ENCODE results near the gene PPA1. TPM values are rescaled to one million over a fixed set of nuclear protein-coding genes. Genes with fewer than 3 reads are reported as not detected.

PPA1 gene
- total and polyA plus RNA-seq, 4 donors, result 66.7 to 222 (median 89.9) TPM

- ATAC-seq (ENCODE audit: low FRiP score), result peak; percentile 64
- no peak for DNase-seq
- Histone ChIP-seq H3K9me3 (ENCODE audit: control insufficient read depth, low read length) (no peaks in the 10 kb centered on the region), H3K4me3 (ENCODE audit: low read length in 2 of 2) (peak overlapping the region; percentile 90 to 98), H3K27ac (ENCODE audit: low read depth in 1 of 2, low read length in 2 of 2) (peak overlapping the region in 1 of 2 donors; percentile 94), H3K4me1 (ENCODE audit: control insufficient read depth in 1 of 2, insufficient read depth in 2 of 2, low read length in 2 of 2) (peaks cover 0 to 3% of the 10 kb centered on the region in 2 donors), H3K27me3 (ENCODE audit: control insufficient read depth in 1 of 2, insufficient read depth in 2 of 2, low read length in 1 of 2) (peaks cover 0 to 1% of the 10 kb centered on the region in 2 donors), H3K36me3 (ENCODE audit: control insufficient read depth in 1 of 2, insufficient read depth in 2 of 2, low read length in 1 of 2) (no peaks in the 10 kb centered on the region)
- 0 to 1% methylated on average over 29 to 40 of the region's 40 CpGs for WGBS, 2 donors
- intact Hi-C loops (cut with DNase I), result loop anchor here in 1 of 2 donors (2.0 kb wide), 1 partner anchor 23 kb away; the partner anchor contains the start of gene TYSND1
Observed at GRCh38 chr10:70169649-70170364, 63.4 kb downstream of the PPA1 start.

DNA sequence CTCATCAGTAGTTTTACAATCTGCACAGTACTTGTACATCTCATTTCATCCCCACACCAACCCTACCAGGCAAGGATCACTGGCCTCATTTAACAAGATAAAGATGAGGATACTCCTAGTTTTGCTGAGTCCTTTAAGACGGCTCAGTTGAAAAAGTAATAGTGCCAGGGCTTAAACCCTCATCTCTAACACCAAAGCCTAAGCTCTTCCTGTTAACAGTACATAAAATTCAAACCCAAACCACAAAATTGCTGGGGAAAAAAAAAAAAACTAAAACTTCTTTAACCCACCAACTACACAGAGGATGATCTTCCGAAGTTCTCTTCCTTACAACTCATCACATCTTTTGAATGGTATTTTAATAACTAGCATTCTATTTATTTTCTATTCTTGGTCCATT is 64.2 kb downstream of the PPA1 start:
- 14 to 19% methylated on average over 2 of the region's 2 CpGs for WGBS, 2 donors
- ATAC-seq (ENCODE audit: low FRiP score) (no peak), DNase-seq (no peak)
- Histone ChIP-seq H3K36me3 (ENCODE audit: control insufficient read depth in 1 of 2, insufficient read depth in 2 of 2, low read length in 1 of 2) (no peaks in the 10 kb centered on the region), H3K4me1 (ENCODE audit: control insufficient read depth in 1 of 2, insufficient read depth in 2 of 2, low read length in 2 of 2) (peaks cover 0 to 3% of the 10 kb centered on the region in 2 donors), H3K27me3 (ENCODE audit: control insufficient read depth in 1 of 2, insufficient read depth in 2 of 2, low read length in 1 of 2) (peaks cover 0 to 1% of the 10 kb centered on the region in 2 donors), H3K9me3 (ENCODE audit: control insufficient read depth, low read length) (no peaks in the 10 kb centered on the region), H3K27ac (ENCODE audit: low read depth in 1 of 2, low read length in 2 of 2) (no peak overlapping the region), H3K4me3 (ENCODE audit: low read length in 2 of 2) (peak overlapping the region in 1 of 2 donors; percentile 98)
- intact Hi-C loops (cut with DNase I), result no loop called here

DNA sequence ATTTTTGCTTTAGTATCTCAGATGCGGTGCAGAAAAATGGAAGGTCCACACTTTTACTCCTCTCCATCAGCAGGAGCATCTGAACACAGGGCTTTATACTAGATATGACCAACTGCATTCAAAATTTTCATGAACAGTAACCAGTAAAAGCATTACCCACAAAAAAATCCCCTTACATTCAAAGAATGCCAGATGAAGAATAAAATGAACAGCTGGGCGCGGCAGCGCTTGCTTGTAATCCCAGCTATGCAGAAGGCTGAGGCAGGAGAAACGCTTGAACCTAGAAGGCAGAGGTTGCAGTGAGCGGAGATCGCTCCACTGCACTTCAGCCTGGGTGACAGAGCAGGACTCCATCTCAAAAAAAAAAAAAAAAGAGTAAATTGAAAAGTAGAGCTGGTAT is 66.0 kb downstream of the PPA1 start:
- peaks cover 0 to 1% of the 10 kb centered on the region in 2 donors for H3K27me3 ChIP-seq (ENCODE audit: control insufficient read depth in 1 of 2, insufficient read depth in 2 of 2, low read length in 1 of 2)
- DNase-seq (no peak), ATAC-seq (ENCODE audit: low FRiP score) (no peak)
- peaks cover 3 to 4% of the 10 kb centered on the region in 2 donors for H3K4me1 ChIP-seq (ENCODE audit: control insufficient read depth in 1 of 2, insufficient read depth in 2 of 2, low read length in 2 of 2)
- no peak overlapping the region for H3K27ac ChIP-seq (ENCODE audit: low read depth in 1 of 2, low read length in 2 of 2)
- intact Hi-C loops (cut with DNase I), result no loop called here
- H3K4me3 ChIP-seq (ENCODE audit: low read length in 2 of 2), result no peak overlapping the region
- no peaks in the 10 kb centered on the region for H3K9me3 ChIP-seq (ENCODE audit: control insufficient read depth, low read length)
- WGBS, 2 donors, result 79% methylated on average over 7 of the region's 7 CpGs
- H3K36me3 ChIP-seq (ENCODE audit: control insufficient read depth in 1 of 2, insufficient read depth in 2 of 2, low read length in 1 of 2), result no peaks in the 10 kb centered on the region

- peaks cover 0 to 1% of the 10 kb centered on the region in 2 donors for H3K27me3 ChIP-seq (ENCODE audit: control insufficient read depth in 1 of 2, insufficient read depth in 2 of 2, low read length in 1 of 2)
- no peak overlapping the region for H3K4me3 ChIP-seq (ENCODE audit: low read length in 2 of 2)
- 60 to 62% methylated on average over 3 of the region's 3 CpGs for WGBS, 2 donors
- H3K9me3 ChIP-seq (ENCODE audit: control insufficient read depth, low read length), result no peaks in the 10 kb centered on the region
- no peaks in the 10 kb centered on the region for H3K36me3 ChIP-seq (ENCODE audit: control insufficient read depth in 1 of 2, insufficient read depth in 2 of 2, low read length in 1 of 2)
- peaks cover 3 to 6% of the 10 kb centered on the region in 2 donors for H3K4me1 ChIP-seq (ENCODE audit: control insufficient read depth in 1 of 2, insufficient read depth in 2 of 2, low read length in 2 of 2)
- intact Hi-C loops (cut with DNase I), result no loop called here
- DNase-seq (no peak), ATAC-seq (ENCODE audit: low FRiP score) (no peak)
- no peak overlapping the region for H3K27ac ChIP-seq (ENCODE audit: low read depth in 1 of 2, low read length in 2 of 2)
Observed at GRCh38 chr10:70166394-70166793, 66.8 kb downstream of the PPA1 start.

GRCh38 chr10:70164163-70164562 is 69.1 kb downstream of the PPA1 start:
- H3K9me3 ChIP-seq (ENCODE audit: control insufficient read depth, low read length), result no peaks in the 10 kb centered on the region
- H3K27me3 ChIP-seq (ENCODE audit: control insufficient read depth in 1 of 2, insufficient read depth in 2 of 2, low read length in 1 of 2), result no peaks in the 10 kb centered on the region
- no peaks in the 10 kb centered on the region for H3K36me3 ChIP-seq (ENCODE audit: control insufficient read depth in 1 of 2, insufficient read depth in 2 of 2, low read length in 1 of 2)
- H3K4me3 ChIP-seq (ENCODE audit: low read length in 2 of 2), result no peak overlapping the region
- 42 to 50% methylated on average over 3 of the region's 3 CpGs for WGBS, 2 donors
- H3K27ac ChIP-seq (ENCODE audit: low read depth in 1 of 2, low read length in 2 of 2), result no peak overlapping the region
- peaks cover 3 to 6% of the 10 kb centered on the region in 2 donors for H3K4me1 ChIP-seq (ENCODE audit: control insufficient read depth in 1 of 2, insufficient read depth in 2 of 2, low read length in 2 of 2)
- ATAC-seq (ENCODE audit: low FRiP score) (no peak), DNase-seq (no peak)
- intact Hi-C loops (cut with DNase I), result no loop called here

- Histone ChIP-seq H3K4me1 (ENCODE audit: control insufficient read depth in 1 of 2, insufficient read depth in 2 of 2, low read length in 2 of 2) (peaks cover 0 to 6% of the 10 kb centered on the region in 2 donors), H3K36me3 (ENCODE audit: control insufficient read depth in 1 of 2, insufficient read depth in 2 of 2, low read length in 1 of 2) (no peaks in the 10 kb centered on the region), H3K27me3 (ENCODE audit: control insufficient read depth in 1 of 2, insufficient read depth in 2 of 2, low read length in 1 of 2) (no peaks in the 10 kb centered on the region), H3K4me3 (ENCODE audit: low read length in 2 of 2) (no peak overlapping the region), H3K27ac (ENCODE audit: low read depth in 1 of 2, low read length in 2 of 2) (no peak overlapping the region), H3K9me3 (ENCODE audit: control insufficient read depth, low read length) (no peaks in the 10 kb centered on the region)
- intact Hi-C loops (cut with DNase I), result no loop called here
- 89 to 92% methylated on average over 4 of the region's 4 CpGs for WGBS, 2 donors
- ATAC-seq (ENCODE audit: low FRiP score), result no peak
- no peak for DNase-seq
Observed at GRCh38 chr10:70163448-70163847, 69.8 kb downstream of the PPA1 start.

- intact Hi-C loops (cut with DNase I), result no loop called here
- peaks cover 0 to 9% of the 10 kb centered on the region in 2 donors for H3K4me1 ChIP-seq (ENCODE audit: control insufficient read depth in 1 of 2, insufficient read depth in 2 of 2, low read length in 2 of 2)
- WGBS, 2 donors, result 39 to 47% methylated on average over 1 of the region's 1 CpG
Observed at GRCh38 chr10:70162892-70163201, 70.4 kb downstream of the PPA1 start.

GRCh38 chr10:70162151-70162891 is 70.9 kb downstream of the PPA1 start:
- H3K9me3 ChIP-seq (ENCODE audit: control insufficient read depth, low read length), result no peaks in the 10 kb centered on the region
- ATAC-seq (ENCODE audit: low FRiP score), result no peak
- peaks cover 0 to 2% of the 10 kb centered on the region in 2 donors for H3K36me3 ChIP-seq (ENCODE audit: control insufficient read depth in 1 of 2, insufficient read depth in 2 of 2, low read length in 1 of 2)
- intact Hi-C loops (cut with DNase I), result no loop called here
- no peak overlapping the region for H3K27ac ChIP-seq (ENCODE audit: low read depth in 1 of 2, low read length in 2 of 2)
- no peak overlapping the region for H3K4me3 ChIP-seq (ENCODE audit: low read length in 2 of 2)
- 79 to 87% methylated on average over 1 of the region's 2 CpGs for WGBS, 2 donors
- H3K27me3 ChIP-seq (ENCODE audit: control insufficient read depth in 1 of 2, insufficient read depth in 2 of 2, low read length in 1 of 2), result no peaks in the 10 kb centered on the region
- H3K4me1 ChIP-seq (ENCODE audit: control insufficient read depth in 1 of 2, insufficient read depth in 2 of 2, low read length in 2 of 2), result peaks cover 0 to 9% of the 10 kb centered on the region in 2 donors
- no peak for DNase-seq

More at GRCh38 chr10:70162892-70163201, 70.4 kb downstream of the PPA1 start:
- ATAC-seq (ENCODE audit: low FRiP score), result no peak
- DNase-seq, result no peak
- Histone ChIP-seq H3K9me3 (ENCODE audit: control insufficient read depth, low read length) (no peaks in the 10 kb centered on the region), H3K27ac (ENCODE audit: low read depth in 1 of 2, low read length in 2 of 2) (no peak overlapping the region), H3K4me3 (ENCODE audit: low read length in 2 of 2) (no peak overlapping the region), H3K27me3 (ENCODE audit: control insufficient read depth in 1 of 2, insufficient read depth in 2 of 2, low read length in 1 of 2) (no peaks in the 10 kb centered on the region), H3K36me3 (ENCODE audit: control insufficient read depth in 1 of 2, insufficient read depth in 2 of 2, low read length in 1 of 2) (peaks cover 0 to 2% of the 10 kb centered on the region in 2 donors)

GRCh38 chr10:70160798-70161197 is 72.4 kb downstream of the PPA1 start:
- WGBS, 2 donors, result 42% methylated on average over 1 of the region's 1 CpG
- ATAC-seq (ENCODE audit: low FRiP score) (no peak), DNase-seq (no peak)
- peaks cover 0 to 9% of the 10 kb centered on the region in 2 donors for H3K4me1 ChIP-seq (ENCODE audit: control insufficient read depth in 1 of 2, insufficient read depth in 2 of 2, low read length in 2 of 2)
- no peaks in the 10 kb centered on the region for H3K27me3 ChIP-seq (ENCODE audit: control insufficient read depth in 1 of 2, insufficient read depth in 2 of 2, low read length in 1 of 2)
- intact Hi-C loops (cut with DNase I), result no loop called here
- no peak overlapping the region for H3K4me3 ChIP-seq (ENCODE audit: low read length in 2 of 2)
- no peak overlapping the region for H3K27ac ChIP-seq (ENCODE audit: low read depth in 1 of 2, low read length in 2 of 2)
- H3K36me3 ChIP-seq (ENCODE audit: control insufficient read depth in 1 of 2, insufficient read depth in 2 of 2, low read length in 1 of 2), result peaks cover 0 to 8% of the 10 kb centered on the region in 2 donors
- no peaks in the 10 kb centered on the region for H3K9me3 ChIP-seq (ENCODE audit: control insufficient read depth, low read length)

Measured in aorta (tissue), 5 donors.